Measurements from ENCODE around the gene LCE7A. TPM values are rescaled to one million over a fixed set of nuclear protein-coding genes. Genes with fewer than 3 reads are reported as not detected.

Gene LCE7A
- total and polyA plus RNA-seq, 3 donors from 2014 or later = not detected

DNA sequence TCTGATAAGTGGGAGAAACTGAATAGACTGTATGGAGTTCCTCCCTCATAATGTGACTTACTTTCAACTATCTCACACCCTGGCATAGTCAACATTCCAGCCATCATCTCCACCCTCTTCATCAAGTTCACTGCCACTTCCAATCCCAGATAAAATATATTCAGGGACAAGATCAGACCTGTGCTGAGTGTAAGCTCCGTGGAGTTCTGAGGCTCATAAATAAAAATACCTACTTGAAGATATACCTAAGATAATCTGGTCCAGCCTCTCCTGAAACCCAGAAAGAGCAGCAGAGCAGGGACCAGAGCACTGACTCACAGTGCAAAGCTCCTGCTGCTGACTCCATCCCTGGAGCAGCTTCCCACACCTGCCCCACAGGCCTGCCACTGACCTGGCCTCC, 1.7 kb upstream of the LCE7A start:
- TF ChIP-seq POLR2A (IDR thresholded peaks at IDR 0.05) (no peak), CTCF (IDR thresholded peaks at IDR 0.05) (no peak)
- no peak for DNase-seq
- H3K36me3 ChIP-seq (ENCODE audit: low read depth, missing control alignments) = no peaks in the 10 kb centered on the region
- no peaks in the 10 kb centered on the region for H3K27me3 ChIP-seq
- no peak overlapping the region for H3K4me3 ChIP-seq
- no peaks in the 10 kb centered on the region for H3K9me3 ChIP-seq
- WGBS, 2 donors = 67 to 69% methylated on average over 1 of the region's 1 CpG
- no peaks in the 10 kb centered on the region for H3K4me1 ChIP-seq
- H3K27ac ChIP-seq = no peak overlapping the region
- intact Hi-C loops (cut with DNase I; ENCODE audit: low total_unique reads) = no loop called here

DNA sequence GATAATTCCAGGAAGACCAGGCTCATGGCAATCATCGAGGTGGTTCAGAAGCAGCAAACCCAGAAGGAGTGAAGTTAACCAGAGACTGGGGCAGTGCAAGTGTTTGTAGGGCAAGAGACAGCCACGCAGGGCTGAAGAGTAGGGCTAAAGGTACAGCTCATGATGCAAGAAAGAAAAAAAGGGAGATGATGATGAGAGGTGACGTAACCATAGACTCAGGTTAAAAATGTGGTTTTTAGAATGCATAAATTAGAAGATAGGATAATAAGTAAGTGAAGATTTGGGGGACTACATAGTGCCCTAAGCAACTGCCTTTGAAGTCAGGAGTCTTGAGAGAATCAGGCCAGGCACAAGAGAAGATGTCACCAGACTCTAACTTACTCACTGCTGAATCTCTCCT, 333 bp downstream of the LCE7A start:
- TF ChIP-seq CTCF (IDR thresholded peaks at IDR 0.05) (no peak), POLR2A (IDR thresholded peaks at IDR 0.05) (no peak)
- H3K4me1 ChIP-seq = no peaks in the 10 kb centered on the region
- no peak overlapping the region for H3K4me3 ChIP-seq
- no peaks in the 10 kb centered on the region for H3K9me3 ChIP-seq
- no peak for DNase-seq
- intact Hi-C loops (cut with DNase I; ENCODE audit: low total_unique reads) = no loop called here
- 82 to 85% methylated on average over 3 of the region's 3 CpGs for WGBS, 2 donors
- no peak overlapping the region for H3K27ac ChIP-seq
- no peaks in the 10 kb centered on the region for H3K27me3 ChIP-seq
- no peaks in the 10 kb centered on the region for H3K36me3 ChIP-seq (ENCODE audit: low read depth, missing control alignments)

- no peak overlapping the region for H3K4me3 ChIP-seq
- intact Hi-C loops (cut with DNase I; ENCODE audit: low total_unique reads) = no loop called here
- TF ChIP-seq POLR2A (IDR thresholded peaks at IDR 0.05) = no peak
- TF ChIP-seq CTCF (IDR thresholded peaks at IDR 0.05) = no peak
- no peaks in the 10 kb centered on the region for H3K9me3 ChIP-seq
- no peak overlapping the region for H3K27ac ChIP-seq
- no peak for DNase-seq
- 83 to 92% methylated on average over 4 of the region's 4 CpGs for WGBS, 2 donors
- no peaks in the 10 kb centered on the region for H3K36me3 ChIP-seq (ENCODE audit: low read depth, missing control alignments)
- H3K4me1 ChIP-seq = no peaks in the 10 kb centered on the region
- H3K27me3 ChIP-seq = no peaks in the 10 kb centered on the region
These were observed 1.6 kb downstream of the LCE7A start for GRCh38 chr1:152861374-152861773.

DNA sequence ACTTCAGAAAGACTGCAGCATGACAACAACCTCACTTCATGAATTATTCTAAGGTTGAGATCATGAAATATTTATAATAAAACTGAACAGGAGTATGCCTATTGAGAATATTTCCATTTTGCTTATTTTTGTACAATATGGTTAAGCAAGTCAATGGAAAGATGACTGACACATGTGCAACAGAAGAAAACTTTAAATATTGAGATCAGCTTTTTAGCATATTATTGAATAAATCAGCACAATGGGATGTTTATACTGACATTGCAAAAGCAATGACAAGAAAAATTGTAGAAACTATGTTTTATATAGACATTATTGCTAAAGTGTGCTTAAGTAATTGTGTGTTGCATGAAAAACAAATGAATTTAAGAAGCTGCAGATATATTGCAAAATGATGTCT, 4.6 kb downstream of the LCE7A start:
- intact Hi-C loops (cut with DNase I; ENCODE audit: low total_unique reads) = no loop called here
- no peak for DNase-seq
- Histone ChIP-seq H3K9me3 (no peaks in the 10 kb centered on the region), H3K4me1 (no peaks in the 10 kb centered on the region), H3K27ac (no peak overlapping the region), H3K27me3 (no peaks in the 10 kb centered on the region), H3K4me3 (no peak overlapping the region), H3K36me3 (ENCODE audit: low read depth, missing control alignments) (no peaks in the 10 kb centered on the region)
- TF ChIP-seq POLR2A (IDR thresholded peaks at IDR 0.05) = no peak
- TF ChIP-seq CTCF (IDR thresholded peaks at IDR 0.05) = no peak

DNA sequence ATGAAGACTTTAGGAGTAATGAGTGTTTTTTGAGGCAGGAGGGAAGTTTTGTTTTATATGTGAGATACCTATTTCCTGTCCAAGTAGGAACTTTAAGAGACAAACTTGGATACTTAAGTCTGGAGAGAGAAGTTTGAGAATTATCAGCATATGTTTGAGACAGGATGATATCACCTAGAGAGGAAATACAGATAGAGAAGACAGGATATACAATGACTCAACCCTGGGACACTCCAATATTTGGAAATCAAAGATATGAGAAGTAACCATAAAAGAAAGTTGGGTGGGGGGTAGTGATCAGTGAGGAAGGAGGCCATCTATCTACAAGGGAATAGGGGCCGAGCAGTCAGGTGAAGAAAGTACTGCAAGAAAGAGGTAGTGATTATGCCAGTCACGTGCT, 6.5 kb downstream of the LCE7A start:
- Histone ChIP-seq H3K4me1 (no peaks in the 10 kb centered on the region), H3K27ac (no peak overlapping the region), H3K4me3 (no peak overlapping the region), H3K27me3 (no peaks in the 10 kb centered on the region), H3K9me3 (no peaks in the 10 kb centered on the region), H3K36me3 (ENCODE audit: low read depth, missing control alignments) (no peaks in the 10 kb centered on the region)
- DNase-seq = no peak
- intact Hi-C loops (cut with DNase I; ENCODE audit: low total_unique reads) = no loop called here
- 74 to 80% methylated on average over 2 of the region's 2 CpGs for WGBS, 2 donors
- TF ChIP-seq CTCF (IDR thresholded peaks at IDR 0.05) (no peak), POLR2A (IDR thresholded peaks at IDR 0.05) (no peak)

All from testis (tissue), 3 donors.